ENCODE data around the gene SLC2A9.

- TF ChIP-seq CTCF (conservative IDR thresholded peaks at IDR 0.05; ENCODE audit: low read length) (no peak), EZH2phosphoT487 (IDR thresholded peaks at IDR 0.05; ENCODE audit: borderline replicate concordance) (no peak)
These were observed 33.3 kb upstream of the SLC2A9 start for GRCh38 chr4:10054571-10055041.

Data from Loucy (cell line).